ENCODE data around the gene PAK4.
"Not testable (repeated sequence)": the region's sequence is repeated elsewhere in the genome, so short reads cannot be mapped to it uniquely, and the experiment has no call there.

The PAK4 gene

GRCh38 chr19:39125554-39126311 lies at the start of gene PAK4:
TSS of gene PAK4 (plus strand) at chr19:39125786. CDS start at chr19:39169554, 43,768 bp downstream.
- peak; percentile 99 for DNase-seq

GRCh38 chr19:39077323-39077722 lies 48.3 kb upstream of the PAK4 start:
- DNase-seq, result no peak

GRCh38 chr19:39078436-39079200 lies 47.0 kb upstream of the PAK4 start:
- no peak for DNase-seq

GRCh38 chr19:39080431-39080830 lies 45.2 kb upstream of the PAK4 start:
- DNase-seq, result no peak

GRCh38 chr19:39082167-39082566 lies 43.4 kb upstream of the PAK4 start:
- DNase-seq, result no peak

GRCh38 chr19:39082745-39083598 lies 42.6 kb upstream of the PAK4 start:
- DNase-seq, result no peak

- DNase-seq, result no peak
These were observed 42.0 kb upstream of the PAK4 start for GRCh38 chr19:39083599-39083982.

GRCh38 chr19:39083983-39084731 lies 41.4 kb upstream of the PAK4 start, which contains the start of gene ACP7:
TSS of gene ACP7 (plus strand) at chr19:39084368. CDS start at chr19:39085270, 902 bp downstream.
- DNase-seq, result peak; percentile 68

- DNase-seq, result no peak
These were observed 40.9 kb upstream of the PAK4 start for GRCh38 chr19:39084732-39085080.

GRCh38 chr19:39085392-39085791 lies 40.2 kb upstream of the PAK4 start:
- no peak for DNase-seq

GRCh38 chr19:39086386-39086785 lies 39.2 kb upstream of the PAK4 start:
- DNase-seq, result no peak

GRCh38 chr19:39087907-39088686 lies 37.5 kb upstream of the PAK4 start:
- no peak for DNase-seq

- DNase-seq, result not testable (repeated sequence)
These were observed 35.6 kb upstream of the PAK4 start for GRCh38 chr19:39090016-39090415.

GRCh38 chr19:39090881-39091280 lies 34.7 kb upstream of the PAK4 start:
- no peak for DNase-seq

- DNase-seq, result not testable (repeated sequence)
These were observed 29.6 kb upstream of the PAK4 start for GRCh38 chr19:39095799-39096540.

GRCh38 chr19:39097299-39097698 lies 28.3 kb upstream of the PAK4 start:
- no peak for DNase-seq

GRCh38 chr19:39097721-39098120 lies 27.9 kb upstream of the PAK4 start:
- DNase-seq, result no peak

- DNase-seq, result no peak
These were observed 27.0 kb upstream of the PAK4 start for GRCh38 chr19:39098365-39099269.

- DNase-seq, result no peak
These were observed 26.2 kb upstream of the PAK4 start for GRCh38 chr19:39099341-39099740.

All from activated effector memory CD4-positive, alpha-beta T cell treated with anti-CD3 and anti-CD28 coated beads, Interleukin-2, amount 50 U/mL, for 16 hours (primary cell).